Retinal pigment epithelial cell (primary cell): Measurements from ENCODE around the gene MYPN.
"Not testable (repeated sequence)": the region's sequence is repeated elsewhere in the genome, so short reads cannot be mapped to it uniquely, and the experiment has no call there.

ENCODE experiments used
- DNase-seq: peaks from one replicate; pipeline ENCODE4 v3.0.0-alpha.2; 2010; ENCODE audit warnings: low read depth
- H3K4me3 ChIP-seq: 2 replicates; pipeline ENCODE4 v1.5.1; 2011; ENCODE audit warnings: mild to moderate bottlenecking, low read length, control low read depth, moderate library complexity
- TF ChIP-seq, protein P1 (sequence below): conservative IDR thresholded peaks from 2 replicates; pipeline ENCODE4 v1.5.1; 2011; ENCODE audit warnings: low read depth, low read length, control low read depth, inconsistent platforms

Gene MYPN

DNA sequence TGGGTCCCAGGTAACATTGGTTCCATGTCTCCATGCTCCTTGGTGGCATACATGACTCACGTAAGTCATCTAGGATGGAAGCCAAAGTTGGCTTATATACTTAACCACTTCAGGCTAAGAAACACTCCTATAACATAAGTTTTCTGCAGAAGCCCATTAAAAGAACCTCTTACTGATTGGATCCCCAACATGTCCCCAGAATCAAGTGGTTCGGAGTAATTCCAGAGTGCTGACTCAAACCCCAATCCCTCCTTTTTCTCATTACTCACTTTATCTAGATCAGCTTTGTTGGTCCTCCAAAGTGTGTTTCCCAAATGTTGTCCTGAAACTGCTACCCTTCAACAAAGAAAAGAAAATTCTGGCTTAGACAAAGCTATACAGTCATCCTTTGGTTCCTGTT, 132.8 kb downstream of the MYPN start:
- TF ChIP-seq, protein P1, sequence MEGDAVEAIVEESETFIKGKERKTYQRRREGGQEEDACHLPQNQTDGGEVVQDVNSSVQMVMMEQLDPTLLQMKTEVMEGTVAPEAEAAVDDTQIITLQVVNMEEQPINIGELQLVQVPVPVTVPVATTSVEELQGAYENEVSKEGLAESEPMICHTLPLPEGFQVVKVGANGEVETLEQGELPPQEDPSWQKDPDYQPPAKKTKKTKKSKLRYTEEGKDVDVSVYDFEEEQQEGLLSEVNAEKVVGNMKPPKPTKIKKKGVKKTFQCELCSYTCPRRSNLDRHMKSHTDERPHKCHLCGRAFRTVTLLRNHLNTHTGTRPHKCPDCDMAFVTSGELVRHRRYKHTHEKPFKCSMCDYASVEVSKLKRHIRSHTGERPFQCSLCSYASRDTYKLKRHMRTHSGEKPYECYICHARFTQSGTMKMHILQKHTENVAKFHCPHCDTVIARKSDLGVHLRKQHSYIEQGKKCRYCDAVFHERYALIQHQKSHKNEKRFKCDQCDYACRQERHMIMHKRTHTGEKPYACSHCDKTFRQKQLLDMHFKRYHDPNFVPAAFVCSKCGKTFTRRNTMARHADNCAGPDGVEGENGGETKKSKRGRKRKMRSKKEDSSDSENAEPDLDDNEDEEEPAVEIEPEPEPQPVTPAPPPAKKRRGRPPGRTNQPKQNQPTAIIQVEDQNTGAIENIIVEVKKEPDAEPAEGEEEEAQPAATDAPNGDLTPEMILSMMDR: no peak
- DNase-seq: peak; percentile 2

DNA sequence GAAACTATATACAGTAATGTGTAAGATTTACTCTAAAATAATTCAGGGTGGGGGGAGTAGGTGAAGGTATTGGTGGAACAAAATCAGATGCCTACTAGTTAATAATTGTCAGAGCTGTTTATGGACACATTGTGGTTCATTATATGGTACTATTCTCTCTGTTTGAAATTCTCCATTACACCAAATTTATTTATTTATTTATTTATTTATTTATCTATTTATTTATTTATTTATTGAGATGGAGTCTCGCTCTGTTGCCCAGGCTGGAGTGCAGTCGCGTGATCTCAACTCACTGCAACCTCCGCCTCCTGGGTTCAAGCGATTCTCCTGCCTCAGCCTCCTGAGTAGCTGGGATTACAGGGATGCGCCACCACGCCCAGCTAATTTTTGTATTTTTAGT, 137.1 kb downstream of the MYPN start:
- not testable (repeated sequence) for DNase-seq, H3K4me3 ChIP-seq

More for the DNA sequence above, 132.8 kb downstream of the MYPN start:
- no peak overlapping the region for H3K4me3 ChIP-seq

- TF ChIP-seq, protein P1: no peak
- no peak for DNase-seq
- H3K4me3 ChIP-seq: no peak overlapping the region
These were observed 138.6 kb downstream of the MYPN start for GRCh38 chr10:68247931-68248330.

DNA sequence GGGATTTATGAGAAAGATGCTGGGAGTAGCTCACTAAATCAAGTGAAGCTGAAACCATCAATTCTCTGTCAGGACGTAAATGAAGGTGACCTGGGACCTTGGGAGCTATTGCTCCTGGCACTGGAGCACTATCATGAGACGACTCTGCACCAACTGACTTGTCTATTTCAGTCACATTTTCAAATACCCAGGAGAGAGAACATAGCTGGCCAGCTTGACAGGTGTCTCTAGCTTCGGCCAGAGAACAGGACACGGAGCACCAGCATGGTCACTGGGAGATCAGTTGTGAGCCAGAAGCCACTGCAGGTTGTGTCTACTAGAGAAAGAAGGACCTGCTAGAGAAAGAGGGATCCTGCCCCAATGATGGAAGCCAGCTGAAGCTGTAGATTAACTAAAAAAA, 140.0 kb downstream of the MYPN start:
- DNase-seq: no peak
- TF ChIP-seq, protein P1: no peak
- H3K4me3 ChIP-seq: no peak overlapping the region

GRCh38 chr10:68251151-68251550, 141.9 kb downstream of the MYPN start:
- TF ChIP-seq, protein P1: no peak
- DNase-seq: no peak
- H3K4me3 ChIP-seq: no peak overlapping the region

DNA sequence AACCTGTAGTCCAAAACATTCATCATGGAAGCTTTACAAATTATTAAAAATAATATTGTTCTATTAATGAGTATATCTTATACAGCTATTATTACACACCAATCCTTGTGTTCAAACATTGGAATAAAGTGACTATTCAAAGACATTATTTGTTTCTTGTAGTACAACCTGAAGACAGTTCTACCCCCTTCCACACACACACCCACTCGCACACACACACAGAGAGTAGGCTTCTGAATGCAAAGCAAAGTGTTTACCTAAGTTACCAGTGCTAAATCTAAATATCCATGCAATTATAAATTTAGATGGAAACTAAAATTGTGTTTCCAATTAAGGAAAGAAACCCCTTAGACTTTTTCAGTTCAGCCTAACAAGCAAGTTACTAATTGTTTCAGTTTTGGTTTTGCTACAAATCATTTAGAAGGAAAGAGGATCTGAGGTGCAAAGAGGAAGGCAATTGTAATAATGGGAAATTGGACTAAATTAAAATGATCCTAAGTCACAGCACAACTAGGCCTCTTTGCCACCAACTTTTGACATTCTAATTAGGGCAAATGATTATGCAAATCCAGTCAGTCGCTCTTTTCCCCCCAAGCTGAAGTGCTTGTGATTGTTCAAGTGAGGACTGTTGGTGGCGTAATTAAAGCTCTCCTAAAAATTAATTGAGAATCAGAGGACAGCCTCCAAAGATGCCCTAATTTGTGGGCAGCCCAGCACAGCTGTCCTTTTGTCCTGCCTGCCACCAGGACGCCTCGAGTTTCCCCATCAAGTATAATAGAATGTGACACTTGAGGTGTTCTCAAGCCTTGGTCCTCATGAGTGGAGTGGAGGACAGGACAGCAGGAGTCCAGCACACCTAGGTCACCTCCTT, 142.6 kb downstream of the MYPN start:
- DNase-seq: no peak
- no peak overlapping the region for H3K4me3 ChIP-seq
- TF ChIP-seq, protein P1: no peak

GRCh38 chr10:68253346-68253745, 144.1 kb downstream of the MYPN start:
- no peak overlapping the region for H3K4me3 ChIP-seq
- TF ChIP-seq, protein P1: no peak
- no peak for DNase-seq
